ENCODE measurements around the gene TSPAN11.

The TSPAN11 gene

GRCh38 chr12:31041033-31041564, 114.6 kb downstream of the TSPAN11 start:
- no peak for DNase-seq

Data from nucleus accumbens (tissue), 56 donors.